Trophoblast cell (in vitro differentiated cells and primary cell): ENCODE measurements around the gene FH.

ENCODE experiments used
- DNase-seq, 2 donors: peaks; one replicate each; pipeline ENCODE4 v3.0.0-alpha.2; 2016
- H2AFZ ChIP-seq: 2 replicates; pipeline ENCODE4 v1.6.1; 2013; ENCODE audit warnings: low read length, moderate library complexity, mild to moderate bottlenecking; ENCODE audit not compliant: insufficient read depth, poor library complexity
- H2AK5ac ChIP-seq: 2 replicates; pipeline ENCODE4 v1.6.1; 2013; ENCODE audit warnings: mild to moderate bottlenecking, low read length
- H2BK120ac ChIP-seq: 2 replicates; pipeline ENCODE4 v1.6.1; 2013; ENCODE audit warnings: low read length, mild to moderate bottlenecking, moderate library complexity; ENCODE audit not compliant: insufficient read depth, poor library complexity
- H2BK12ac ChIP-seq: 2 replicates; pipeline ENCODE4 v1.6.1; 2013; ENCODE audit warnings: mild to moderate bottlenecking, low read length, moderate library complexity
- H2BK5ac ChIP-seq: 2 replicates; pipeline ENCODE4 v1.6.1; 2013; ENCODE audit warnings: low read length, low read depth, moderate library complexity, mild to moderate bottlenecking; ENCODE audit not compliant: poor library complexity
- H3K14ac ChIP-seq: 2 replicates; pipeline ENCODE4 v1.6.1; 2013; ENCODE audit warnings: mild to moderate bottlenecking, low read length
- H3K18ac ChIP-seq: 2 replicates; pipeline ENCODE4 v1.6.1; 2013; ENCODE audit warnings: mild to moderate bottlenecking, low read length
- H3K23ac ChIP-seq: 2 replicates; pipeline ENCODE4 v1.6.1; 2013; ENCODE audit warnings: low read length
- H3K27ac ChIP-seq: 2 replicates; pipeline ENCODE4 v1.5.1; 2013; ENCODE audit warnings: low read depth, mild to moderate bottlenecking, inconsistent platforms, low read length, moderate library complexity
- H3K27me3 ChIP-seq: 2 replicates; pipeline ENCODE4 v1.6.1; 2013; ENCODE audit warnings: inconsistent platforms, mild to moderate bottlenecking, low read length, moderate library complexity; ENCODE audit not compliant: insufficient read depth
- H3K36me3 ChIP-seq, 2 experiments: 1 replicate in 1 of 2; 2 replicates in 1 of 2; pipeline ENCODE4 v1.6.1; 2013; ENCODE audit warnings: low read length in 2 of 2, mild to moderate bottlenecking in 2 of 2, moderate library complexity in 1 of 2; ENCODE audit not compliant: insufficient read depth in 2 of 2, control insufficient read depth in 1 of 2
- H3K4ac ChIP-seq: 2 replicates; pipeline ENCODE4 v1.6.1; 2013; ENCODE audit warnings: low read depth, mild to moderate bottlenecking, low read length, moderate library complexity
- H3K4me1 ChIP-seq, 2 experiments: 1 replicate in 1 of 2; 2 replicates in 1 of 2; pipeline ENCODE4 v1.6.1; 2013; ENCODE audit warnings: low read length in 2 of 2, mild to moderate bottlenecking in 2 of 2, moderate library complexity in 1 of 2; ENCODE audit not compliant: insufficient read depth in 2 of 2, control insufficient read depth in 1 of 2
- H3K4me2 ChIP-seq: 2 replicates; pipeline ENCODE4 v1.6.1; 2013; ENCODE audit warnings: inconsistent platforms, mild to moderate bottlenecking, low read length, moderate library complexity
- H3K4me3 ChIP-seq: 2 replicates; pipeline ENCODE4 v1.5.1; 2013; ENCODE audit warnings: mild to moderate bottlenecking, low read depth, low read length, inconsistent platforms
- H3K79me1 ChIP-seq: one replicate; pipeline ENCODE4 v1.6.1; 2013; ENCODE audit warnings: low read length
- H3K79me2 ChIP-seq: 2 replicates; pipeline ENCODE4 v1.6.1; 2013; ENCODE audit warnings: low read length, mild to moderate bottlenecking; ENCODE audit not compliant: control insufficient read depth, insufficient read depth, poor library complexity
- H3K9ac ChIP-seq: 2 replicates; pipeline ENCODE4 v1.6.1; 2013; ENCODE audit warnings: mild to moderate bottlenecking, low read length
- H3K9me3 ChIP-seq: 2 replicates; pipeline ENCODE4 v1.6.1; 2013; ENCODE audit warnings: low read depth, mild to moderate bottlenecking, control low read depth, inconsistent platforms, low read length; ENCODE audit not compliant: insufficient read depth
- H4K12ac ChIP-seq: 2 replicates; pipeline ENCODE4 v1.6.1; 2013; ENCODE audit warnings: low read depth, mild to moderate bottlenecking, low read length, moderate library complexity
- H4K8ac ChIP-seq: 2 replicates; pipeline ENCODE4 v1.6.1; 2013; ENCODE audit warnings: low read depth, mild to moderate bottlenecking, low read length, moderate library complexity
- H4K91ac ChIP-seq: one replicate; pipeline ENCODE4 v1.6.1; 2013; ENCODE audit warnings: low read depth, mild to moderate bottlenecking, low read length, moderate library complexity
- WGBS: extraction: QIAGEN DNeasy Blood & Tissue Kit; methylation state at CpG from one replicate; pipeline ENCODE4 v1.1.7; 2013; ENCODE audit warnings: missing lambda C conversion rate; ENCODE audit not compliant: insufficient read length, insufficient coverage; ENCODE audit errors: extremely low coverage; 5-methylcytosine and 5-hydroxymethylcytosine counted together

The FH gene

DNA sequence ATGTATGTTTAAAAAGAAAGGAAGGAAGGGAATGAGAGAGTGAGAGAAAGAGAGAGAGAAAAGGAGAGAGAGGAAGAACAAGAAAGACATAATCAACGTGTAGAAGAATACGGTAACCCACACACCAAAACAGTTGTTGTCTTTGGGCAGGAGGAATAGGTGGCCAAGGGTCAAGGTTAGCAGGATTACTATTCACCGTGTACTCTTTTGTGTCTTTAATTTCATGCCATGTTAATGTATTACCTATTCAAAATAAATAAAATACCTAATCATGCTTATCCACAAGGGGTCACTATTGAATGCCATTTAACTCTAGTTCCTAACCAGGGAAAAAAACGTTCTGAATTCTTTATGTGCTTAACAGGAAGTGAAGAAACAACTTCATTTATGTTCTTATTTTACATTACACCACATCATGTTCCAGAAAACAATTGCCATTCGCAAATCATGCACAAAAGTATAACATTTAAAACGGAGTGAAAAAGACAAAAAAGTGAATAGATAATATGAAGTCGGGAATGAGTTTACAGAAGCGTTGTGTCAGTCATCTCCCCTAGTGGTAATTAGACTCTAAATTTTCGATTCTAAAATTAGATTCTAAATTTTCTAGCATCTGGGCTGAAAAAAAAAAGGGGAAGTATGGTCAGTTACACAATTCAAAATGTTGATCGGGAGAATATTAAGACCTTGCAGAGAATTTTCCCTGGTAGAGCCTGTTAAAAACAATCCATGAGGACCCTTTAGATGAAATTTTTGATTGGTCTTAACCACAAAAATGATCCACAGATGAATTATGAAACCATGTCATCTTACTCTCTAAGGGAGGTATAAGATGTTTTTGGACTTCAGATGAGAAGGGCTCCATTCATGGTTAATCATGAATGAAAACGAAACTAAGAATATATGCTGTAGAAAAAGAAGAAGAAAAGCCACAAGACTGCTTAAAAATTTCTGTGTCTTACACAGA, 11.9 kb upstream of the FH start:
- no peaks in the 10 kb centered on the region for H3K79me1 ChIP-seq
- H3K27me3 ChIP-seq: no peaks in the 10 kb centered on the region
- H2AK5ac ChIP-seq: no peak overlapping the region
- no peaks in the 10 kb centered on the region for H3K79me2 ChIP-seq
- no peak overlapping the region for H2BK5ac ChIP-seq
- H3K14ac ChIP-seq: no peak overlapping the region
- no peak overlapping the region for H3K4ac ChIP-seq
- no peak overlapping the region for H4K12ac ChIP-seq
- peak in 1 of 2 donors; percentile 92 for DNase-seq
- H3K9ac ChIP-seq: no peak overlapping the region
- no peak overlapping the region for H2BK120ac ChIP-seq
- no peak overlapping the region for H3K4me2 ChIP-seq
- H3K4me1 ChIP-seq: no peaks in the 10 kb centered on the region
- no peak overlapping the region for H3K23ac ChIP-seq
- 100% methylated on average over 3 of the region's 11 CpGs for WGBS
- no peaks in the 10 kb centered on the region for H3K36me3 ChIP-seq
- no peak overlapping the region for H3K18ac ChIP-seq
- no peak overlapping the region for H3K4me3 ChIP-seq
- no peak overlapping the region for H4K91ac ChIP-seq
- no peaks in the 10 kb centered on the region for H3K9me3 ChIP-seq
- H4K8ac ChIP-seq: no peak overlapping the region
- H2BK12ac ChIP-seq: no peak overlapping the region
- H2AFZ ChIP-seq: no peak overlapping the region
- H3K27ac ChIP-seq: no peak overlapping the region

GRCh38 chr1:241527146-241527545, 7.6 kb upstream of the FH start:
- Histone ChIP-seq H3K23ac (no peak overlapping the region), H4K12ac (no peak overlapping the region), H2BK5ac (no peak overlapping the region), H3K14ac (no peak overlapping the region), H3K4me1 (no peaks in the 10 kb centered on the region), H2BK120ac (no peak overlapping the region), H4K8ac (no peak overlapping the region), H3K4me3 (no peak overlapping the region), H3K36me3 (no peaks in the 10 kb centered on the region), H2AK5ac (no peak overlapping the region), H2BK12ac (no peak overlapping the region), H3K27me3 (no peaks in the 10 kb centered on the region), H3K9ac (no peak overlapping the region), H3K79me1 (no peaks in the 10 kb centered on the region), H3K4ac (no peak overlapping the region), H3K18ac (no peak overlapping the region), H4K91ac (no peak overlapping the region), H3K9me3 (no peaks in the 10 kb centered on the region), H3K79me2 (no peaks in the 10 kb centered on the region), H3K27ac (no peak overlapping the region), H3K4me2 (no peak overlapping the region), H2AFZ (no peak overlapping the region)
- WGBS: no CpG with 5 or more reads among the region's 3 CpGs
- DNase-seq: no peak

DNA sequence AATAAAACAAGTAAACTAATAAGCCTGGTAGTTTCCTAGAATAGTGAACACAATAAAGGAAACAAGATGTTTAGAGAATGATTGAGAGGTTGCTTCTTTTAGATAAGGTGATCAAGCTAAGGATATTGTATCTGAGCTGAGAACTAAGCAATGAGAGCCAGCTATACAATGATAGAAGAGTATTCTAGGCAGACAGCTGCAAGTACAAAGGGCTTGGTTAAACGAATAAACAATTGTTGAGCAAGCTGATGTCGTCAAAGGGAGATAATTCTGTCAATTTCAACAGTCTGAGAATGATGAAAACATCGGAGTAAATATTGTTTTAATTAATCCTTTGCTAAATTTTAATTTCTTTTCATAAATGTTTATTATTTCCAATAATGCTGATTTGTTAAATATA, 5.5 kb upstream of the FH start:
- Histone ChIP-seq H2BK120ac (no peak overlapping the region), H2AFZ (no peak overlapping the region), H3K18ac (no peak overlapping the region), H3K79me1 (no peaks in the 10 kb centered on the region), H3K4ac (no peak overlapping the region), H2AK5ac (no peak overlapping the region), H3K27me3 (no peaks in the 10 kb centered on the region), H3K4me2 (no peak overlapping the region), H3K4me3 (no peak overlapping the region), H3K27ac (no peak overlapping the region), H3K14ac (no peak overlapping the region), H2BK12ac (no peak overlapping the region), H3K23ac (no peak overlapping the region), H4K8ac (no peak overlapping the region), H3K79me2 (no peaks in the 10 kb centered on the region), H4K12ac (no peak overlapping the region), H4K91ac (no peak overlapping the region), H2BK5ac (no peak overlapping the region), H3K4me1 (no peaks in the 10 kb centered on the region), H3K9me3 (no peaks in the 10 kb centered on the region), H3K36me3 (no peaks in the 10 kb centered on the region), H3K9ac (no peak overlapping the region)
- no CpG with 5 or more reads among the region's 3 CpGs for WGBS
- DNase-seq: no peak

DNA sequence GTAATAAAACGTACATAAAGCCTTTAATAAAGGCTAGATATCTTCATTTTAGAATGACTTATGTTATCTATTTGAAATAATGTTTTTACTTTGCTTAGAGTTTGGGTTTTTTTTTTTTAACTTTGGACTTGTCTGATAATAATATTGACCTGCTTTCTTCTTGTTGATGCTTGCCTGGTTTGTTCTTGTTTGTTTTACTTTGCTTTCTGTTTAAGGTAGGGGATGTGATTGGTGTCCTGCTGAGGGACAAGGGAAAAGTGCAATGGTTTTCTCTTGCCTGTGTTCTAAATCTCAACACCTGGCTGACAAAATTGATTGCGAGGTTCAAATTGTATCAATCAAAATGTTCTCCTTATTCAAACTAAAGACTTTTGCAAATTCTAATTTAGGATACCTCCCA, 2.2 kb upstream of the FH start:
- no peaks in the 10 kb centered on the region for H3K27me3 ChIP-seq
- H3K27ac ChIP-seq: no peak overlapping the region
- H3K79me2 ChIP-seq: peaks cover 7% of the 10 kb centered on the region
- no peak overlapping the region for H3K9ac ChIP-seq
- WGBS: no CpG with 5 or more reads among the region's 2 CpGs
- H4K91ac ChIP-seq: no peak overlapping the region
- H4K12ac ChIP-seq: no peak overlapping the region
- H2AFZ ChIP-seq: no peak overlapping the region
- no peak overlapping the region for H2BK120ac ChIP-seq
- no peak overlapping the region for H3K18ac ChIP-seq
- H3K14ac ChIP-seq: no peak overlapping the region
- no peak overlapping the region for H4K8ac ChIP-seq
- no peaks in the 10 kb centered on the region for H3K4me1 ChIP-seq
- no peak overlapping the region for H2BK5ac ChIP-seq
- H3K36me3 ChIP-seq: no peaks in the 10 kb centered on the region
- peaks cover 6% of the 10 kb centered on the region for H3K79me1 ChIP-seq
- H3K4ac ChIP-seq: no peak overlapping the region
- no peak overlapping the region for H3K4me2 ChIP-seq
- H2AK5ac ChIP-seq: no peak overlapping the region
- no peak overlapping the region for H3K4me3 ChIP-seq
- no peak for DNase-seq
- peaks cover 2% of the 10 kb centered on the region for H3K9me3 ChIP-seq
- no peak overlapping the region for H3K23ac ChIP-seq
- no peak overlapping the region for H2BK12ac ChIP-seq
